Uterus (tissue), 2 donors: ENCODE data around the gene RBBP8NL.

Experiments used
- CTCF ChIP-seq, 4 experiments: fragments of 200-600 bp in 2 of 4; fragments of 450-650 bp in 2 of 4; sonication (generic) in 2 of 4; IDR thresholded peaks; one replicate each; pipeline ENCODE4 v1.5.1; 2016 to 2019; ENCODE audit warnings: antibody characterized with exemption in 4 of 4, mild to moderate bottlenecking in 2 of 4, moderate library complexity in 1 of 4
- POLR2A ChIP-seq, 2 donors: fragments of 450-650 bp; IDR thresholded peaks; one replicate each; pipeline ENCODE4 v1.6.1; 2016; ENCODE audit warnings: antibody characterized with exemption in 2 of 2, mild to moderate bottlenecking in 1 of 2, moderate library complexity in 1 of 2

GRCh38 chr20:62430866-62431447 lies 3.6 kb upstream of the RBBP8NL start:
- no peak for TF ChIP-seq CTCF (IDR thresholded peaks at IDR 0.05)
- TF ChIP-seq POLR2A (IDR thresholded peaks at IDR 0.05): no peak
